Camera-type eye (tissue), 1 donor: Measurements from ENCODE around the gene C1orf210. TPM values are rescaled to one million over a fixed set of nuclear protein-coding genes. Genes with fewer than 3 reads are reported as not detected.

Source experiments
- total RNA-seq: library from RNA; depleted of rRNA; stranded (reverse); fragments of >200 nt; gene quantifications from one replicate; pipeline ENCODE4 v1.2.3, GENCODE V29; 2014

Gene C1orf210
- total RNA-seq, result 0.44 TPM

DNA sequence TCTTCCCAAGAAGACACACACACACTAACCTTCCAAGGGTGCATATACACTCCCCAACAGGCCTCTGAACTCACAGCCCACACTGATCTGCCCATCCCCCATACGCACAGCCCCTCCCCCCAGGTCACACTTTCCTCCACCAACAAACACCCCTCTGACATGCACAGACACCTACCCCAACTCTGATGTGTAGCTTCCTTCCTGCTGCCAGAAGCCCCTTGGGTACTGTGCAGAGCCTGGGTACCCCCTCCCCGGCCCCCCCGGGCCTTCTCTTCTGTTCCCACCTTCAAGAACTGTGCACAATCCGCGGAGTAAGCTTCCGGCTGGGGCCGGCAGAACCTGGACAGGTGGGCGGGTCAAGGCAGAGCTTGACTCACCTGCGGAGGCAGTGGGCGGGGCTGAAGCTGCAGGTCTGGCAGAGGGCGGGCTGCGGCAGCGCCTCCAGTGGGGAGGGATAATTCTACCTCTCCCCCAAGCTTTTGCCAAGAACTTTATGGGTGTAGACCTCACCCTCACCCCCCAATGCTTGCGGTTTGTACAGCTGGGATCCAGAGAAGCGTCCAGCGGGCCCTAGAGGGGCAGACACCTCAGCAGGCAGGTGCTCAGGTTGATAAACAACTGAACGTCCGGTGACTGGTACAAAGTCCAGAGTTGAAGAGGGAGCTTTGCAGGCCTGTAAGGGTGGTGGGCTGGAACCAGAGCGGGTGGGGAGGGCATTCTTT lies at the start of gene C1orf210:
Gene C1orf210, minus strand, starts transcription at position 313 of the 722 bp plus-strand sequence. CDS start 2,311 bp downstream, outside the sequence.

DNA sequence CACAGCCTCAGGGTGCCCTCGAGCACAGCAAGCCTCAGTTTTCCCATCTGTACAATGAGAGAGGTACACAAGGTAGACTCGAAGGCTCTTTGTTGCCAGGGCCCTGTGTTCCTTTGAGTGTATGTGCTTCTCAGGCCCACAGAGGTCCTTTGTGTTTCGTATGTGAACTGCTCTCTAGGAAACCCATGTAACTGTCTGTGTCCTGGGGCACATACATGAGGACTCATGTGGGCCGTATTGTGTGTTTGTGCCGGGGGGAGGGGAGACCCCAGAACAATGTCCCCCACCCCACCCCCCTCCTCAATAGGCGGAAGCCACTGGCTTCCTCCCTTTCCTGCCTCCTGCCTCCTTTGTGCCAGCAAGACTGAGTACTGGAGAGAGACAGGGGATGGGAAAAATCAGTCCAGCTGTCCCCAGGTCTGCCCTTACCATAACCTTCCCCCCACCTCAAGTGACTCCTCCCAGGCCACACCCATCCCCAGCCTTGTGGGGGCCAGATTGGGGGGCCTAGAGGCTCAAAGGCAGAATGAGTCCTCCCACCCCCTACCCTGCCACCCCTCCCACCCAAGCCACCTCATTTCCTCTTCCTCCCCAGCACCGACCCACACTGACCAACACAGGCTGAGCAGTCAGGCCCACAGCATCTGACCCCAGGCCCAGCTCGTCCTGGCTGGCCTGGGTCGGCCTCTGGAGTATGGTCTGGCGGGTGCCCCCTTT lies 15.2 kb upstream of the C1orf210 start, which contains the start of gene TIE1:
Gene TIE1, plus strand, starts transcription at position 605 of the 717 bp plus-strand sequence. Its CDS starts 90 bp downstream, at position 695.

DNA sequence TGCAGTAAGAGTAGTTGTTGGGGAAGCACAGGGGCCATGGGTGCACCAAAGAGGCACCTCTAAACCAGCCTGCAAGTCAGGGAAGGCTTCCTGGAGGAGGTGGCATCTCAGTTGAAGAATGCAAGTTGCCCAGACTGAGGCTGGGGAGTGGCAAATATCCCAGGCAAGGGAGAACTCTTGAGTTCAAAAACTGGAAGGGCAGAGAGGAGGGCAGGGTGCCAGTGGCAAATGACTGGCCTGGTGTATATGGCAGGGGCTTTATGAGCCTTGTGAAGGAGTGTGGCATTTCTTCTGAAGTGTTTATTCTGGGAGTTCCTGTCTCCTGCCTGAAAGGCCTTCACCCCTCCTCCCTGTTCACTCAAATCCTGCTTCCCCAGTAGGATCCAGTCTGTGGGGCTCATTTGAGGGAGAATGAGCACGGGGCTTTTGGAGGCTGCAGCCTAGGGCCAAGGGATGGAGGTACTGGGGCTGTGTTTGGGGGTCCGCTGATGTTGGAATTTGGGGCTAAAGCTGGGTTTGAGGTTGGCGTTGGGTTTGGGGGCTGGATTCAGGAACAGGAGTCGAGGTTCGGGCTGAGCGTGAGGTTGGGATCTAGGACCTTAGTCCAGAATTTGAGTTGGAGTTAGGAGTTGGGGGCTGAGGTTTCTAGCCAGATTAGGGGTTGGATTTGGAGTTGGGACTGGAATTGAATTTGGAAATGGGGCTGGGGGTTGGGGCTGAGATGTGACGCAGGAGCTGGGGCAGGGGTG lies 15.6 kb downstream of the C1orf210 start, which contains the start of gene TMEM125:
Gene TMEM125, plus strand, starts transcription at position 357 of the 749 bp plus-strand sequence. CDS start 2,740 bp downstream, outside the sequence.

Other genes with a start within 250 kb of the C1orf210 start
- gene EBNA1BP2, start 113.3 kb downstream of the C1orf210 start, total RNA-seq, result 38.5 TPM
- gene CFAP57, start 113.3 kb downstream of the C1orf210 start, total RNA-seq, result 1.2 TPM
- gene TMEM125, start 15.6 kb downstream of the C1orf210 start, total RNA-seq, result 1.6 TPM
- gene TIE1, start 15.4 kb upstream of the C1orf210 start, total RNA-seq, result 33.0 TPM
- 0.93 TPM for gene MPL, start 52.2 kb upstream of the C1orf210 start, total RNA-seq
- gene CDC20, start 73.4 kb upstream of the C1orf210 start, total RNA-seq, result 9.0 TPM
- gene ELOVL1, start 82.4 kb upstream of the C1orf210 start, total RNA-seq, result 14.2 TPM
- gene MED8, start 104.2 kb upstream of the C1orf210 start, total RNA-seq, result 51.3 TPM
- 52.4 TPM for gene SZT2, start 104.3 kb upstream of the C1orf210 start, total RNA-seq
- gene HYI, start 168.3 kb upstream of the C1orf210 start, total RNA-seq, result 44.4 TPM
- gene PTPRF, start 245.3 kb upstream of the C1orf210 start, total RNA-seq, result 169 TPM